GM12864 (cell line): ENCODE results near the gene RFTN1.
"Not testable (repeated sequence)": the region's sequence is repeated elsewhere in the genome, so short reads cannot be mapped to it uniquely, and the experiment has no call there.

Experiments
- DNase-seq: peaks from one replicate; pipeline ENCODE4 v3.0.0-alpha.2; 2011; ENCODE audit warnings: low read depth
- H3K4me3 ChIP-seq: 2 replicates; pipeline ENCODE4 v1.5.1; 2011; ENCODE audit warnings: mild to moderate bottlenecking, low read depth, low read length, control low read depth
- TF ChIP-seq, protein P1 (sequence below): IDR thresholded peaks from 2 replicates; pipeline ENCODE4 v1.5.1; 2011; ENCODE audit warnings: low read depth, mild to moderate bottlenecking, moderate library complexity, low read length, control low read depth, inconsistent platforms; ENCODE audit errors: missing control alignments

The RFTN1 gene

GRCh38 chr3:16496408-16497222, 16.9 kb downstream of the RFTN1 start:
- no peak overlapping the region for H3K4me3 ChIP-seq
- TF ChIP-seq, protein P1, sequence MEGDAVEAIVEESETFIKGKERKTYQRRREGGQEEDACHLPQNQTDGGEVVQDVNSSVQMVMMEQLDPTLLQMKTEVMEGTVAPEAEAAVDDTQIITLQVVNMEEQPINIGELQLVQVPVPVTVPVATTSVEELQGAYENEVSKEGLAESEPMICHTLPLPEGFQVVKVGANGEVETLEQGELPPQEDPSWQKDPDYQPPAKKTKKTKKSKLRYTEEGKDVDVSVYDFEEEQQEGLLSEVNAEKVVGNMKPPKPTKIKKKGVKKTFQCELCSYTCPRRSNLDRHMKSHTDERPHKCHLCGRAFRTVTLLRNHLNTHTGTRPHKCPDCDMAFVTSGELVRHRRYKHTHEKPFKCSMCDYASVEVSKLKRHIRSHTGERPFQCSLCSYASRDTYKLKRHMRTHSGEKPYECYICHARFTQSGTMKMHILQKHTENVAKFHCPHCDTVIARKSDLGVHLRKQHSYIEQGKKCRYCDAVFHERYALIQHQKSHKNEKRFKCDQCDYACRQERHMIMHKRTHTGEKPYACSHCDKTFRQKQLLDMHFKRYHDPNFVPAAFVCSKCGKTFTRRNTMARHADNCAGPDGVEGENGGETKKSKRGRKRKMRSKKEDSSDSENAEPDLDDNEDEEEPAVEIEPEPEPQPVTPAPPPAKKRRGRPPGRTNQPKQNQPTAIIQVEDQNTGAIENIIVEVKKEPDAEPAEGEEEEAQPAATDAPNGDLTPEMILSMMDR, result no peak
- DNase-seq, result no peak

DNA sequence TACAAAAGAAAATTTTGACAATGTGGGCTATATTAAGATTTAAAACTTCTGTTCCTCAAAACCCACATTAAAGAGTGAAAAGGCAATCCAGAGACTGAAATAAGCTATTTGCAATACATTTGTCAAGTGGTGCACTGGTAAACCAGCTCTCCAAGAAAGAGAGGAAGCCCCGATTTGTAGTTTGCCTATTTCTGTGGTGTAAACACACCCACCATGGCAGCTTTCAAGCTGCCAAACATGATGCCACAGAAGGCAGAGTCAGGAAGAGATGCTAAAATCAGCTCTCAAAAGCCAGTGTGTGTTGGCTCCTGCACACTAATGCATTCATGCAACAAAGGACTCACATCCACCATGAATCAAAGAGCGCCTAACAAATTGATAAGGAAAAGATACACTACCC, 17.5 kb downstream of the RFTN1 start:
- no peak for DNase-seq
- TF ChIP-seq, protein P1, result no peak
- no peak overlapping the region for H3K4me3 ChIP-seq

GRCh38 chr3:16494814-16495431, 18.6 kb downstream of the RFTN1 start:
- DNase-seq, result no peak
- no peak overlapping the region for H3K4me3 ChIP-seq
- TF ChIP-seq, protein P1, result no peak

DNA sequence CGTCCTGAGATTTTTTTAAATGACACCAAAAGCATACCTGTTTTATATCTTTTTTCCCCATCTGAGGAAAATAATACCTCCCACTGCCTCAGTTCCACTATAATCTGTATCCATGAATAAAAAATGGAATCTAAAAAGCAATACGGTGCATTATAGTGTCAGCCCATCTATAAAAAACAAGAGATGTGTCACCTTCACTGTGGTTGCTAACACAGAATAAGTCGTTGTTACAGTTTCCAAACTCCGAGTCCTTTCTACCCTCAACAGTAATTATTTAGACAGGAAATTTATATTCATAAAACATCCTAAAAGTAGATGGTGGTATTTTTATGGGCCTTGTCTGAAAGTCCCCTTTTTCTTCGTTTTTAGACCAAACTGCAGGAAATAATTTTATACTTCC, 19.4 kb downstream of the RFTN1 start:
- TF ChIP-seq, protein P1, result no peak
- no peak for DNase-seq
- no peak overlapping the region for H3K4me3 ChIP-seq

- no peak for DNase-seq
- no peak overlapping the region for H3K4me3 ChIP-seq
- TF ChIP-seq, protein P1, result no peak
Observed at GRCh38 chr3:16490062-16490619, 23.4 kb downstream of the RFTN1 start.

DNA sequence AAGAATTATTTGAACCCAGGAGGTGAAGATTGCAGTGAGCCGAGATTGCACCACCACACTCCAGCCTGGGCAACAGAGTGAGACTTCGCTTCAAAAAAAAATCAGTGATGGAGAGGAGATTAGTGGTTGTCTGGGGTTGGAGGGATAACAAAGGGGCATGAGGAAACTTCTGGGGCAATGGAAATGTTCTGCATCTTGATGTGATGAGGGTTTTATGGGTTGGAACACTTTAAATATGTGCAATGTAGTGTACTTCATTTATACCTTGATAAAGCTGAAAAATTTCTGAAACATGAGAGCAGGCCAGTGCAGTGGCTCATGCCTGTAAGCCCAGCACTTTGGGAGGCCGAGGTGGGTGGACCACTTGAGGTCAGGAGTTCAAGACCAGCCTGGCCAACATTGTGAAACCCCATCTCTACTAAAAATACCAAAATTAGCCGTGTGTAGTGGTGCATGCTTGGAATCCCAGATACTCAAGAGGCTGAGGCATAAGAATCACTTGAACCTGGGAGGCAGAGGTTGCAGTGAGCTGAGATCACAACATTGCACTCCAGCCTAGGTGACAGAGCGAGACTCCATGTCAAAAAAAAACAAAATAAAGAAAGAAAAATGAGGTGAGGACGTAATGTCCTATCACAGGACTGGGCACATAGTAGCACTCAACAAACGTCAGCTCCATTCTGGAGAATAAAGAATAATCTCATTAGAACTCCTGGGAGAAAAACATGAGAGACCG, 24.0 kb downstream of the RFTN1 start:
- DNase-seq, result not testable (repeated sequence)

DNA sequence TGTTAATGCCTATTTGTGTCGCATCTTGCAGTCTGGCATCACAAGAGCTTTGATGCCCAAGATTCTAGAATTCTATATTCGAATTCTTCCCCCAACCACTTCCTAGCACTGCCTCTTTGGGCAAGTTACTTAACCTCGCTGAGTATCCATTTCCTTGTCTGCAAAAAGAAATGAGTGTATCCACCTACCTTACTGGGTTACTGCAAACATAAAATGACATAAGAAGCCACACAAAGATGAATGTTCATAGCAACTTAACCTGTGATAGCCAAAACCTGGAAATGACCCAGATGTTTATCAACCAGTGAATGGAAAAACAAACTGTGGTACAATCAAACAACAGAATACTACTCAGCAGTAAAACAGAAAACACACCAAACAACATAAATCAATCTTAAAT, 24.9 kb downstream of the RFTN1 start:
- TF ChIP-seq, protein P1, result no peak
- no peak for DNase-seq

More for the DNA sequence above, 24.0 kb downstream of the RFTN1 start:
- H3K4me3 ChIP-seq, result not testable (repeated sequence)

More for the DNA sequence above, 24.9 kb downstream of the RFTN1 start:
- no peak overlapping the region for H3K4me3 ChIP-seq
